ENCODE results near the gene ITIH3.

The ITIH3 gene

GRCh38 chr3:52793702-52794611 is 639 bp upstream of the ITIH3 start:
- DNase-seq, result no peak

GRCh38 chr3:52795298-52795900 is 803 bp downstream of the ITIH3 start:
- no peak for DNase-seq

GRCh38 chr3:52796411-52796810 is 1.8 kb downstream of the ITIH3 start:
- no peak for DNase-seq

DNA sequence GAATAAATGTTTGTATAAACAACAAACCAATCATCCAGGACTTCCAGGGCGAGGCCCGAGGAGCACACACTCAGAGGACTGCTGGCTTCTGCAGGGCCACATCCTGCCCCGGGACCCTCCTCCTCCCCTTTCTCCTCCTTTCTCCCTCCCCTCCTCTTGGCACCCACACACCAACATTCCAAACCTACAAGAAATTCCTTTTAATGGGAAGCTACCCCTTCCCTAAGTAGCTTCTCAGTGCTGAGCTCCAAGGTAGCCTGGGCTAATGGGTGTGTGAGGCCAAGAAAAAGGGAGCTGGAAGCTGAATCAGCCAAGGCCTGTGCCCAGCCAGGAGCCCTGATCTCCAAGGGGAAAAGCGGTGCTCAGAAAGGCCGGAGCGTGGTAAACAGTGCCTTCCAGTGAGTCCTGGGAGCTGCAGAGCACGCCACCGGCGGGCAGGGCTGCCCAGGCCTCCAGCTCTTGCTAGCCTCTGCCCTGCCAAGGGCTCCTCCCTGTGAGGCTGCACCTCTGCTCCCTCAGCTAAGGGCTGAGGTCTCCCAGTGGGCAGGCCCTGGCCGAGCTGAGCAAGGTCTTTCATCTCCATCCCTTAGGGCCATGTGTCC is 3.9 kb downstream of the ITIH3 start:
- DNase-seq, result no peak

GRCh38 chr3:52798978-52799476 is 4.4 kb downstream of the ITIH3 start:
- DNase-seq, result no peak

DNA sequence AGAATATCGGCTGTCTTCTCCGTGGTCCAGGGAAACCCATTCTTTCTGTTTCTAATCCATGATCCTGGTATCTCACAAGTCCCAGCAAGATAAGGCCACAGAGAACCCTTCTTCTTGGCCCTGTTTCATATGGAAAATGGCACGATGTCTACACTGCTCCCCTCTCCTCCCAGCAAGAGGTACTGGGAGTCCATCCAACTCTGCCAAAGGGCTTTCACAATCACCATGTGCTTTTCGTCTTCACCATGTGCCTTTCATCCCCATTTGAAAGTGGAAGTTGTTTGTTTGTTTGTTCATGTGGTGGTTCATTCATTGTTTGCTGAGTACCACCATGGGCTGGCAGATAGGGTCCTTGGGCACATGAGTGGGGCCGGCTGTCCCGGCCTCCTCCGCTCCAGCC is 5.5 kb downstream of the ITIH3 start:
- DNase-seq, result no peak

GRCh38 chr3:52801839-52802238 is 7.2 kb downstream of the ITIH3 start:
- no peak for DNase-seq

- no peak for DNase-seq
Observed at GRCh38 chr3:52805270-52806039, 10.9 kb downstream of the ITIH3 start.

DNA sequence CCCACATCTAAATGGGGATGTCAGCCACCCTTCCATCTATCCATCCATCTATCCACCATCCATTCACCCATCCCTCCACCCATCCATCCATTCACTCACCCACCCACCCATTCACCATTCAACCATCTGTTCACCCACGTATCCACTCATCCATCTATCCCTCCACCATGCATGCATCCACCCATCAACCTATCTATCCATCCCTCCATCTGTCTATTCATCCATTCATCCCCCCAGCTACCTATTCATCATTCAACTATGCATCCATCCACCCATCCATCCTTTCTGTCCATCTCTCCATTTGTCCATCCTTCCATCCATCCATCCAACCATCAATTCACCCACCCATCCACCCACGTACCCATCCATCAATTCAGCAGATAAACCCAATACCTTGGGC is 14.6 kb downstream of the ITIH3 start:
- no peak for DNase-seq

DNA sequence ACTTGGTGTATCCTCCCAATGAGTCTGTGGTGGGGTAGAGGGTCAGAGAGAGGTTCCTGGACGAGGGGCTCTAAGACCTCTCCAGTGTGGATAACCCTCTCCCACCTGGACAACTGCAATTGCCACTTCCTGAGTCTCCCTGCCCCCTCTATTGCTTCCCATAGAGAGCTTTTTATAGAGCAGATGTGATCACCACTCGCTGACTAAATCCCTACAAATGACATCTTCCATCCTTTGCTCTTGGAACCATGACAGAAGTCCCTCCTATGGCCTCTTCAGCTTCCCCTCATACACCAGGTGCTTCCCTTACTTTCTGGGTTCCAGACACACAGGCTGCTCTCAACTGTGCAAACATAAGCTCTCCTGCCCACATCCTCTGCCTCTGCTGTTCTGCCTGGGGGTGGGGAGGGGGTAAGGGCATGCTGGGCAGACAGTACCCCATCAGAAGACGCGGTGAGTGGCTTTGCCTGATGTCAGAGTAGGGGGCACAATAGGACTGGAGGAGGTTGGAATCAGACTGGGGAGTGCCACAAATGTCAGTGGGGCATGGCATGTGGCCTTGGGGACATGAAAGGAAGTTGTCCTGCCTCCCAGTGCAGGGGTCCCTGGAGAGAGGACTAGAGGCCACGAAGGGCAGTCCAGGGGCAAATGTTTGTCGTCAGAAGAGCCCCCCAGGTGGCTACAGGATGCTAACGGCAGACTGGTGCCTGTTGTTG is 15.2 kb downstream of the ITIH3 start:
- DNase-seq, result no peak

GRCh38 chr3:52810923-52811322 is 16.3 kb downstream of the ITIH3 start:
- no peak for DNase-seq

DNA sequence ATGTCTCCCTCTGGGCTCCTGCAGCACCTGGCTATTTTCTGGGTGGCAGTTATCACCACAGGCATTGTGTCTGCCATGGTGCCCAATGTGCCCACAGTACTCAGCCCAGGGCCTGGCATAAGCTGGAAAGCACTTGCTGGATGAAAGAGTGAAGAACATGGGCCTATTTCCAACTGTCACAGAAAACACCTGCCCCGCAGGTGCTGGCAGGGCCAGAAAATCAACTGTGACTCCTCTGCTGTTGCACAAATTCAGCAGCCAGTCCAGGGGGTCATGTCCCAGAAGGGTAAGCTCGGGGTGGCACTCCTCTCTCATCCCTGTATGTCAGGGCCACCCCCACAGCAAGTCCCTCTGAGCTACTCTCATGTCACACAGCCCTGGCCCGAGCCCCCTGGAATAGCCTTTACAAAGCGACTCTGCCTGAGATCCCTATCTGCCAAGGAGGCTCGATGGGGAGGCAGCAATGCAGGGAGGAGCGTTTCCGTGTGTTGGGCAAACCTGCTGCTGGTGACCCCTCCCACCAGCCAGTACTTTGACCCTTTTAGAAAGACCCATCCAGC is 16.9 kb downstream of the ITIH3 start:
- DNase-seq, result no peak

- DNase-seq, result no peak
Observed at GRCh38 chr3:52813810-52814209, 19.2 kb downstream of the ITIH3 start.

GRCh38 chr3:52816199-52816598 is 21.6 kb downstream of the ITIH3 start:
- DNase-seq, result no peak

- DNase-seq, result no peak
Observed at GRCh38 chr3:52816654-52817053, 22.1 kb downstream of the ITIH3 start.

DNA sequence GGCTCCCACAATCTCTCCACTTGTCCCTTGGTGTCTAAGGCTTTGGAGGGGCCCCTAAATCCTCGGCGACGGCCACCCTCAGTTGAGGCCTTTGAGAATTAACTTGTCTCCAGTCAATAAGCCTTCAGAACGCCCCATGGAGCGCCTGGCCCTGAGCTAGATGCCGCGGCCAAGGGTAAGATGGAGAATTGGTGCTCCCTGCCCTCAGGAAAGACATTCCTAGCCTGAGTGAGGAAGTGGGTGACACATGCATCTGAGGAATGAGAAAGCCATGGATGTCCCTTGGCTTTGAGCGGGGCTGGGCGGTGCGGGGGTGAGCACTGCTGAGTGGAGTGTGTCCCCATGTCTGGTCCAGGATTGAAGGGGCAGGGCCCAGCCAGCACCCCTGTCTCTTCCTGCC is 22.6 kb downstream of the ITIH3 start:
- DNase-seq, result no peak

- no peak for DNase-seq
Observed at GRCh38 chr3:52817860-52818259, 23.3 kb downstream of the ITIH3 start.

DNA sequence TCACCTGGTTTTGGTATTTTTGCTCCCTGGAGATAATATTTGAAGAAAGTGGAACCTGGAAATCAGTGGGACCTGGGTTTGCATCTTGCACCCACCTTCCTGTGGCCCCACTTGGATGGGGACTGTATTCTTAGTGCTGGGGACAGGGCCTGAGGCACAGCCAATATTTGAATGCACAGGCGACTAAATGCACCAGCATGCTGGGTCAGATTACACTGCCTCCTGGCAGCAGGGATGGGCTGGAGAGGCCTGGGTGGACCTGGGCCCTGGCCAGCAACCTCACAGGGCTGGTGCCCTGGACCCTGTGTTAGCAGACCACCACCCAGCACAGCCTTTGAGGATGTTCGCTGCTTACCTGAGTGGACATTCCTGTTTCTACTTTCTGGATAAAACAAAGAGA is 25.3 kb downstream of the ITIH3 start:
- no peak for DNase-seq

- DNase-seq, result no peak
Observed at GRCh38 chr3:52820736-52821135, 26.1 kb downstream of the ITIH3 start.

GRCh38 chr3:52822363-52822762 is 27.8 kb downstream of the ITIH3 start:
- DNase-seq, result no peak

- no peak for DNase-seq
Observed at GRCh38 chr3:52824037-52824436, 29.4 kb downstream of the ITIH3 start.

DNA sequence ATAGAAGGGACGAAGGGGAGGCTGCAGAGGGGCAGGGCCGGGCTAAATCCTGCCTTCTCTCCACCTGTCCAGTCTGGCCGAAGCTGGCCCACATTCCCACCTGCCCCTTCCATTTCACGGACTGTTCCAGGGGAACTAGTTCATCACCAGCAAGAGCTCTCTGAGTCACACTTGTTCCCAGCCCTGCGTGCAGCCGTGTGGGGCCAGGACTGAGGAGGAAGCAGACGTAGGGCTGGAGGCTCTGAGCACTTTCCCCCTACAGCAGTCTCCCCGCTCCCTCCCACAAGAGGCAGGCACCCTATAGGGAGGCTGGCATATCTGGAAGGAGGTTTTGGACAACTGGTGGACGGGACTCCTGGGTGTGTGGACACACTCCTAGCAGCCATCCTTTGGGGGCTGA is 32.8 kb downstream of the ITIH3 start:
- no peak for DNase-seq
